Duodenal mucosa (tissue), 2 donors: ENCODE measurements around the gene CEP70.
"Not testable (repeated sequence)": the region's sequence is repeated elsewhere in the genome, so short reads cannot be mapped to it uniquely, and the experiment has no call there.

Experiments
- H3K27ac ChIP-seq: one replicate; pipeline ENCODE4 v1.7.0; 2013; ENCODE audit warnings: low read depth, low read length
- H3K27me3 ChIP-seq, 2 donors: one replicate each; pipeline ENCODE4 v1.7.0; 2013; ENCODE audit warnings: low read length in 2 of 2, control low read depth in 1 of 2; ENCODE audit not compliant: insufficient read depth in 2 of 2, control insufficient read depth in 1 of 2
- H3K36me3 ChIP-seq, 2 donors: one replicate each; pipeline ENCODE4 v1.7.0; 2013; ENCODE audit warnings: low read length in 2 of 2, control low read depth in 1 of 2; ENCODE audit not compliant: insufficient read depth in 2 of 2, control insufficient read depth in 1 of 2
- H3K4me1 ChIP-seq, 2 donors: one replicate each; pipeline ENCODE4 v1.7.0; 2013; ENCODE audit warnings: low read length in 2 of 2, control low read depth in 1 of 2; ENCODE audit not compliant: insufficient read depth in 2 of 2, control insufficient read depth in 1 of 2
- H3K4me3 ChIP-seq, 2 donors: one replicate each; pipeline ENCODE4 v1.7.0; 2013; ENCODE audit warnings: low read length in 2 of 2, low read depth in 1 of 2
- H3K9ac ChIP-seq, 2 donors: one replicate each; pipeline ENCODE4 v1.7.0; 2013; ENCODE audit warnings: low read length in 2 of 2, low read depth in 1 of 2
- H3K9me3 ChIP-seq, 2 donors: one replicate each; pipeline ENCODE4 v1.7.0; 2013; ENCODE audit warnings: low read length in 2 of 2, control low read depth in 1 of 2; ENCODE audit not compliant: control insufficient read depth in 1 of 2

CEP70 gene

DNA sequence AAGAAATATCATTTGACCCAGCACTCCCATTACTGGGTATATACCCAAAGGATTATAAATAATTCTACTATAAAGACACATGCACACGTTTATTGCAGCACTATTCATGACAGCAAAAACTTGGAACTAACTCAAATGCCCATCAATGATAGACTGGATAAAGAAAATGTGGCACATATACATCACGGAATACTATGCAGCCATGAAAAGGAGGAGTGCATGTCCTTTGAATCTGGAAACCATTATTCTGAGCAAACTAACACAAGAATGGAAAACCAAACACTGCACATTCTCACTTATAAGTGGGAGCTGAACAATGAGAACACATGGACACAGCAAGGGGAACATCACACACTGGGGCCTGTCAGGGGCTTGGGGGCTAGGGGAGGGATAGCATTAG, 27.8 kb downstream of the CEP70 start:
- H3K27me3 ChIP-seq, H3K9ac ChIP-seq, H3K4me3 ChIP-seq, H3K4me1 ChIP-seq, H3K27ac ChIP-seq, H3K9me3 ChIP-seq: not testable (repeated sequence)
- H3K36me3 ChIP-seq: peaks cover 0 to 13% of the 10 kb centered on the region in 2 donors

DNA sequence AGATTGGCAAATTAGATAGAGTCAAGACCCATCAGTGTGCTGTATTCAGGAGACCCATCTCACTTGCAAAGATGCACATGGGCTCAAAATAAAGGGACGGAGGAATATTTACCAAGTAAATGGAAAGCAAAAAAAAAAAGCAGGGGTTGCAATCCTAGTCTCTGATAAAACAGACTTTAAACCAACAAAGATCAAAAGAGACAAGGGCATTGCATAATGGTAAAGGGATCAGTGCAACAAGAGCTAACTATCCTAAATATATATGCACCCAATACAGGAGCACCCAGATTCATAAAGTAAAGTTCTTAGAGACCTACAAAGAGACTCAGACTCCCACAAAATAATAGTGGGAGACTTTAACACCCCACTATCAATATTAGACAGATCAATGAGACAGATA, 31.2 kb downstream of the CEP70 start:
- H3K4me1 ChIP-seq, H3K36me3 ChIP-seq, H3K9ac ChIP-seq, H3K4me3 ChIP-seq, H3K27me3 ChIP-seq, H3K27ac ChIP-seq: not testable (repeated sequence)
- H3K9me3 ChIP-seq: peaks cover 3 to 14% of the 10 kb centered on the region in 2 donors

DNA sequence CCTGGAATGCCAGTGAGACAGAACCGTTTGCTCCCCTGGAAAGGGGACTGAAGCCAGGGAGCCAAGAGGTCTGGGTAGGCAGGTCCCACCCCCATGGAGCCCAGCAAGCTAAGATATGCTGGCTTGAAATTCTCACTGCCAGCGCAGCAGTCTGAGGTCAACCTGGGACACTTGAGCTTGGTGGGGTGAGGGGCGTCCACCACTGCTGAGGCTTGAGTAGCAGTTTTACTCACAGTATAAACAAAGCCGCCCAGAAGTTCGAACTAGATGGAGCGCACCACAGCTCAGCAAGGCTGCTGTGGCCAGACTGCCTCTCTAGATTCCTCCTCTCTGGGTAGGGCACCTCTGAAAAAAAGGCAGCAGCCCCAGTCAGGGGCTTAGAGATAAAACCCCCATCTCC, 33.6 kb downstream of the CEP70 start:
- no peak overlapping the region for H3K4me3 ChIP-seq
- H3K27me3 ChIP-seq: no peaks in the 10 kb centered on the region
- H3K9me3 ChIP-seq: peaks cover 6 to 14% of the 10 kb centered on the region in 2 donors
- no peaks in the 10 kb centered on the region for H3K4me1 ChIP-seq
- peaks cover 5 to 13% of the 10 kb centered on the region in 2 donors for H3K36me3 ChIP-seq
- H3K9ac ChIP-seq: no peak overlapping the region
- H3K27ac ChIP-seq: no peak overlapping the region

DNA sequence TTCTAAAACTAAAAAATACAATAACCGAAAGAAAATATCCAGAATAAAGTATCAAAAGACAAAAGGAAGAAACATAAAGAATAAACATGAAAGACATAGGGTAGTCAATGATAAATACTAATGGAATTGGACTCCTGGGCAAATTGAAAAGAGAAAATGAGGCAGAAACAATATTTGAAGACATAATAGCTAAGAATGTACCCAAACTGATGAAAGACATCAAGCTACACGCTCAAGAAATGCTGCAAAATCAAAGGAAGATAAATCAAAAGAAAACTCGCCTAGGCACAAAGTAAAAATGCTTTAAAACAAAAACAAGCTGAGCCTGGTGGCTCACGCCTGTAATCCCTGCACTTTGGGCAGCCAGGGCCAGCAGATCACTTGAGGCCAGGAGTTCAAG, 34.9 kb downstream of the CEP70 start:
- H3K9ac ChIP-seq: no peak overlapping the region
- H3K27ac ChIP-seq: no peak overlapping the region
- H3K4me3 ChIP-seq: no peak overlapping the region
- no peaks in the 10 kb centered on the region for H3K27me3 ChIP-seq
- no peaks in the 10 kb centered on the region for H3K4me1 ChIP-seq
- H3K36me3 ChIP-seq: peaks cover 5 to 17% of the 10 kb centered on the region in 2 donors
- H3K9me3 ChIP-seq: peaks cover 6 to 14% of the 10 kb centered on the region in 2 donors

DNA sequence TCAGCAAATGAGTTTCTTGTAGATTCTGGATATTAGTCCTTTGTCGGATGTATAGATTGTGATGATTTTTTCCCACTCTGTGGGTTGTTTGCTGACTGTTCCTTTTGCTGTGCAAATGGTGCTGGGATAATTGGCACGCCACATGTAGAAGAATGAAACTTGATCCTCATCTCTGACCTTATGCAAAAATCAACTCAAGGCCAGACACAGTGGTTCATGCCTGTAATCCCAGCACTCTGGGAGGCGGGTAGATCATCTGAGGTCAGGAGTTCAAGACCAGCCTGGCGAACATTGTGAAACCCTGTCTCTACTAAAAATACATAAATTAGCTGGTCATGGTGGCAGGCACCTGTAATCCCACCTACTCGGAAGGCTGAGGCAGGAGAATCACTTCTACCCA, 39.3 kb downstream of the CEP70 start:
- not testable (repeated sequence) for H3K4me3 ChIP-seq, H3K27ac ChIP-seq, H3K27me3 ChIP-seq, H3K4me1 ChIP-seq, H3K9me3 ChIP-seq, H3K9ac ChIP-seq
- H3K36me3 ChIP-seq: peaks cover 2 to 13% of the 10 kb centered on the region in 2 donors

DNA sequence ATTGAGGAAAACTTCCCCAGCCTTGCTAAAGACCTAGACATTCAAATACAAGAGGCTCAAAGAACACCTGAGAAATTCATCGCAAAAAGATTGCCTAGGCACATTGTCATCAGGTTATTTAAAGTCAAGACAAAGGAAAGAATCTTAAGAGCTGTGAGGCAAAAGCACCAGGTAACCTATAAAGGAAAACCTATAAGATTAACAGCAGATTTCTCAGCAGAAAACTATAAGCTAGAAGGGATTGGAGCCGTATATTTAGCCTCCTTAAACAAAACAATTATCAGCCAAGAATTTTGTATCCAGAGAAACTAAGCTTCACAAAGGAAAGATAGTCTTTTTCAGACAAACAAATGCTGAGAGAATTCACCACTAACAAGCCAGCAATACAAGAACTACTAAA, 43.1 kb downstream of the CEP70 start:
- H3K36me3 ChIP-seq: peaks cover 33 to 46% of the 10 kb centered on the region in 2 donors
- not testable (repeated sequence) for H3K27me3 ChIP-seq, H3K4me1 ChIP-seq, H3K4me3 ChIP-seq, H3K27ac ChIP-seq, H3K9ac ChIP-seq
- peaks cover 26% of the 10 kb centered on the region in 2 donors for H3K9me3 ChIP-seq

DNA sequence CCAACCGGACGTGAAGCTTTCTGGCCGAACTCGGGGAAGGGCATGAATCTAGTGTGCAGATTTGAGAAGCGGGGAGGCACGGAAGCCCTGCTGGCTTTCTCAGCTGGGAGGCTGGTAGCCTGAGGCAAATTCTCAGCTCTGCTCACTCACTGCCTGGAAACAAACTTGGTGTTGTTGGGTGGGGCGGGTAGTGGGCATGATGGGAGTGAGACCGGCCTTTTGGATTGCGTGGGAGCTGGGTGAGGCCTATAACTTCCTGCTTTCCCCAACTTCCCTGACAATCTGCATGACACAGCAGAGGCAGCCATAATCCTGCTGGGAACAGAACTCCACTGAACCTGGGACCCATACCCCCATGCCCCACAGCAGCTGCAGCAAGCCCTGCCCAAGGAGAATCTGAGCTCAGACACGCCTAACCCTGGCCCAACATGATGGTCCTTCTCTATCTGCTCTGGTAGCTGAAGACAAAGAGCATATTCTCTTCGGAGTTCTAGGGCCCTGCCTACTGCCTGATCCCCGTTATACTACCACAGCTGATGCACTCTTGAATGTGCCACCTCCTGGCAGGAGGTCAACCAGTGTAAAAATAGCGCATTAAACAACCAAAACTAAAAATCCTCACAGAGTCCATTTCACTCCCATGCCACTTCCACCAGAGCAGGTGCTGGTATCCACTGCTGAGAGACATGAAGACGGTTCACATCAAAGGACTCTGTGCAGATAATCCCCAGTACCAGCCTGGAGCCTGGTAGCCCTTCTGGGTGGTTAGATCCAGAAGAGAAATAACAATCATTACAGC, 44.7 kb downstream of the CEP70 start:
- Histone ChIP-seq H3K9ac (no peak overlapping the region), H3K9me3 (peaks cover 28 to 34% of the 10 kb centered on the region in 2 donors), H3K36me3 (peaks cover 36 to 40% of the 10 kb centered on the region in 2 donors), H3K4me1 (no peaks in the 10 kb centered on the region), H3K27ac (no peak overlapping the region), H3K4me3 (no peak overlapping the region), H3K27me3 (no peaks in the 10 kb centered on the region)

DNA sequence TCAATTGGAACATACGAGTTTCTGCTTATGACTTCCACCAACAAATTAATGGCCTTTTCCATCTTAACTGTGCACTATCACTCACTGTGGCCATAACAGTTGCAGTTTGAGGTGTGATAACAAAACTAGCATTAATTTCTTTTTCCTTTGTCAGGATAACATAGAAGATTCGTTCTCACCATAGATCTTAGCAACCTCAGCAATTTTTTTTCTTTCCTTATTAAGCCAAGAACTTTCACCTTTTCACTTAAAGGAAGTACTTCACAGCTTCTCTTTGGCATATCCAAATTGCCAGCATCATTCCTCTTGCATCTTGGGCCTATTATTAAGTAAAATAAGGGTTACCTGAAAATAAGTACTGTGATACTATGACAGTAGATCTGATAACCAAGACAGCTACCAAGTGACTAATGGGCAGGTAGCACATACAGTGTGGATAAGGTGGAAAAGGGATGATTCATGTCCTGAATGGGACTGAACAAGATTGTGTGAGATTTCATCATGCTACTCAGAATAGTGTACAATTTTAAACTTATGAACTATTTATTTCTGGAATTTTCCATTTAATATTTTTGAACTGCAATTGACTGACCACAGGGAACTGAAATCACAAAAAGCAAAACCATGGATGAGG, 46.6 kb downstream of the CEP70 start:
- no peaks in the 10 kb centered on the region for H3K4me1 ChIP-seq
- peaks cover 39 to 40% of the 10 kb centered on the region in 2 donors for H3K9me3 ChIP-seq
- H3K27ac ChIP-seq: no peak overlapping the region
- H3K9ac ChIP-seq: no peak overlapping the region
- no peak overlapping the region for H3K4me3 ChIP-seq
- H3K27me3 ChIP-seq: no peaks in the 10 kb centered on the region
- peaks cover 46 to 51% of the 10 kb centered on the region in 2 donors for H3K36me3 ChIP-seq

DNA sequence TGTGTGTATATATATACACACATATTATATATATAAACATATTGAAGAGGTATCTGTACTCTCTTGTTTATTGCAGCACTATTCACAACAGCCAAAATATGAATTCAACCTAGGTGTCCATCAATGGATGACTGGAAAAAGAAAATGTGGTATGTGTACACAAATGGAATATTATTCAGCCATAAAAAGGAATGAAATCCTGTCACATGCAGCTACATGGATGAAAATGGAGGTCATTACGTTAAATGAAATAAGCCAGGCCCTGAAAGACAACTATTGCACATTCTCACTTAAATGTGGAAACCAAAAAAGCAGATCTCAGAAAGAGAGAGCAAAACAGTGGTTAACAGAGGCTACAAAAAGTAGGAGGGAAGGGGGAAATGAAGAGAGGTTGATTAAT, 49.5 kb downstream of the CEP70 start:
- H3K27me3 ChIP-seq: no peaks in the 10 kb centered on the region
- H3K27ac ChIP-seq: no peak overlapping the region
- H3K9ac ChIP-seq: no peak overlapping the region
- peaks cover 46 to 57% of the 10 kb centered on the region in 2 donors for H3K36me3 ChIP-seq
- no peaks in the 10 kb centered on the region for H3K4me1 ChIP-seq
- H3K9me3 ChIP-seq: peaks cover 41 to 52% of the 10 kb centered on the region in 2 donors
- H3K4me3 ChIP-seq: no peak overlapping the region

DNA sequence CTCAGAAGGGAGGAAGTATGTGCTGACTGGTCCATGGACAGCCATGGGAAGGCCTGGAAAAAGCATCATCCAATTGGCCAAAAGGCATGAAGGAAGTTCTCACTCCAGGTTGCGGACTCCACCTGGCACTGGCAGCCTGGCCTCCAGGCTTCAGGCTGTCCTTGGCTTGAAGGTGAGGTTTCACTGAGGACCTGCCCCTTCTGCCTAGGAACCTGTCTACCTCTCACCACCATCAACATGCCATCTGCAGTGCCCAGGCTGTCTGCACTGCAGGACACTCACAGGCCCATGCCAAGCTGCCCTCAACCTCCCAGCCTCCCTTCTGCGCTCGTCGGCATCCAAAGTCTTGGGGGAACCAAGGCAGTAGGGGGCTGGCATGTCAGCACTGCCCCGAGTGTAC, 51.1 kb downstream of the CEP70 start:
- Histone ChIP-seq H3K9ac (no peak overlapping the region), H3K4me3 (peak overlapping the region in 1 of 2 donors; percentile 12), H3K4me1 (no peaks in the 10 kb centered on the region), H3K36me3 (peaks cover 32 to 50% of the 10 kb centered on the region in 2 donors), H3K9me3 (peaks cover 37 to 49% of the 10 kb centered on the region in 2 donors), H3K27me3 (no peaks in the 10 kb centered on the region), H3K27ac (no peak overlapping the region)
